HEK293T (cell line): ENCODE data around the gene TTC32.

ENCODE experiments used
- CTCF ChIA-PET: fragments of 350-600 bp; formaldehyde crosslinking; extraction: SDS; loops from one replicate; lab custom pipeline; 2021; ENCODE audit warnings: antibody characterized with exemption, inconsistent platforms; lab: Yijun Ruan, JAX
- POLR2A ChIA-PET: fragments of 350-600 bp; formaldehyde crosslinking; extraction: SDS; loops from one replicate; lab custom pipeline; 2020; ENCODE audit warnings: antibody characterized with exemption, inconsistent platforms; lab: Yijun Ruan, JAX
- DNase-seq: peaks from one replicate; pipeline ENCODE4 v3.0.0; 2012; ENCODE audit warnings: mixed read lengths; ENCODE audit errors: extremely low spot score
- ARNT ChIP-seq: fragments of 450-650 bp; IDR thresholded peaks from 2 replicates; pipeline ENCODE4 v1.6.1; 2017; ENCODE audit warnings: mild to moderate bottlenecking
- BHLHE40 ChIP-seq: fragments of 450-650 bp; IDR thresholded peaks from 2 replicates; pipeline ENCODE4 v1.6.1; 2016; ENCODE audit warnings: mild to moderate bottlenecking, moderate library complexity, borderline replicate concordance
- CTBP1 ChIP-seq: fragments of 450-650 bp; IDR thresholded peaks from 2 replicates; pipeline ENCODE4 v1.6.1; 2016; ENCODE audit warnings: borderline replicate concordance
- ELF4 ChIP-seq: fragments of 450-650 bp; IDR thresholded peaks from 2 replicates; pipeline ENCODE4 v1.6.1; 2017; ENCODE audit warnings: antibody characterized with exemption
- FOXA1 ChIP-seq: fragments of 450-650 bp; IDR thresholded peaks from 2 replicates; pipeline ENCODE4 v1.6.1; 2016; ENCODE audit warnings: mild to moderate bottlenecking
- FOXK2 ChIP-seq: fragments of 450-650 bp; IDR thresholded peaks from 2 replicates; pipeline ENCODE4 v1.6.1; 2016; ENCODE audit warnings: mild to moderate bottlenecking
- FOXM1 ChIP-seq: fragments of 450-650 bp; IDR thresholded peaks from 2 replicates; pipeline ENCODE4 v1.6.1; 2017; ENCODE audit warnings: mild to moderate bottlenecking, borderline replicate concordance
- HDGF ChIP-seq: fragments of 450-650 bp; IDR thresholded peaks from 2 replicates; pipeline ENCODE4 v1.6.1; 2017; ENCODE audit warnings: antibody characterized with exemption, borderline replicate concordance
- L3MBTL2 ChIP-seq: fragments of 450-650 bp; conservative IDR thresholded peaks from 2 replicates; pipeline ENCODE4 v1.6.1; 2016; ENCODE audit warnings: mild to moderate bottlenecking
- LEF1 ChIP-seq: fragments of 450-650 bp; IDR thresholded peaks from 2 replicates; pipeline ENCODE4 v1.6.1; 2017; ENCODE audit warnings: mild to moderate bottlenecking, borderline replicate concordance
- NFRKB ChIP-seq: fragments of 450-650 bp; IDR thresholded peaks from 2 replicates; pipeline ENCODE4 v1.6.1; 2016; ENCODE audit warnings: mild to moderate bottlenecking, moderate library complexity
- PKNOX1 ChIP-seq: fragments of 450-650 bp; IDR thresholded peaks from 2 replicates; pipeline ENCODE4 v1.6.1; 2016
- SP1 ChIP-seq: fragments of 450-650 bp; IDR thresholded peaks from 2 replicates; pipeline ENCODE4 v1.6.1; 2017
- SUZ12 ChIP-seq: fragments of 450-650 bp; IDR thresholded peaks from 2 replicates; pipeline ENCODE4 v1.6.1; 2016; ENCODE audit warnings: mild to moderate bottlenecking
- TARDBP ChIP-seq: fragments of 450-650 bp; IDR thresholded peaks from 2 replicates; pipeline ENCODE4 v1.6.1; 2016
- ZNF384 ChIP-seq: fragments of 450-650 bp; IDR thresholded peaks from 2 replicates; pipeline ENCODE4 v1.6.1; 2016

Gene TTC32

GRCh38 chr2:19857100-19857499 lies 44.7 kb downstream of the TTC32 start:
- DNase-seq, result no peak
- POLR2A ChIA-PET, result no interaction called here
- CTCF ChIA-PET, result no interaction called here
- TF ChIP-seq ELF4 (no peak), NFRKB (no peak), FOXA1 (no peak), L3MBTL2 (no peak), FOXM1 (no peak), BHLHE40 (no peak), HDGF (no peak), PKNOX1 (no peak), FOXK2 (no peak), SP1 (no peak), LEF1 (no peak), CTBP1 (no peak), TARDBP (no peak), ZNF384 (no peak), ARNT (no peak), SUZ12 (no peak)

- ChIA-PET CTCF (no interaction called here), POLR2A (no interaction called here)
- TF ChIP-seq PKNOX1 (no peak), SP1 (no peak), ELF4 (no peak), FOXA1 (no peak), LEF1 (no peak), ZNF384 (no peak), HDGF (no peak), FOXM1 (no peak), FOXK2 (no peak), CTBP1 (no peak), TARDBP (no peak), SUZ12 (no peak), BHLHE40 (no peak), NFRKB (no peak), ARNT (no peak), L3MBTL2 (no peak)
- no peak for DNase-seq
Observed at GRCh38 chr2:19855542-19856431, 46.0 kb downstream of the TTC32 start.

- DNase-seq, result no peak
- CTCF ChIA-PET, result no interaction called here
- TF ChIP-seq TARDBP (no peak), L3MBTL2 (no peak), FOXA1 (no peak), PKNOX1 (no peak), ELF4 (no peak), NFRKB (no peak), HDGF (no peak), CTBP1 (no peak), ZNF384 (no peak), SP1 (no peak), LEF1 (no peak), ARNT (no peak), FOXM1 (no peak), SUZ12 (no peak), BHLHE40 (no peak), FOXK2 (no peak)
- POLR2A ChIA-PET, result no interaction called here
Observed at GRCh38 chr2:19854596-19855541, 46.9 kb downstream of the TTC32 start.

- TF ChIP-seq PKNOX1 (no peak), HDGF (no peak), SP1 (no peak), ZNF384 (no peak), FOXK2 (no peak), BHLHE40 (no peak), NFRKB (no peak), FOXA1 (no peak), ARNT (no peak)
- peak; percentile 31 for DNase-seq
- CTCF ChIA-PET, result no interaction called here
- POLR2A ChIA-PET, result no interaction called here
Observed at GRCh38 chr2:19851116-19851695, 50.6 kb downstream of the TTC32 start.
